Mucosa of descending colon (tissue), 3 donors: ENCODE data around the gene PIGT. TPM values are rescaled to one million over a fixed set of nuclear protein-coding genes. Genes with fewer than 3 reads are reported as not detected.

Experiments used
- ATAC-seq: fragments of 200-7000 bp; cut with Tn5 transposase; one replicate; pipeline ENCODE4 v1.9.1; 2020; ENCODE audit warnings: mild to moderate bottlenecking, moderate library complexity
- DNase-seq, 3 donors: peaks; one replicate each; pipeline ENCODE4 v3.0.0-alpha.2; 2020
- H3K36me3 ChIP-seq: fragments of 200-600 bp; one replicate; pipeline ENCODE4 v1.8.0; 2021; ENCODE audit warnings: low read depth, mild to moderate bottlenecking
- H3K4me1 ChIP-seq: fragments of 200-600 bp; one replicate; pipeline ENCODE4 v1.8.0; 2021; ENCODE audit warnings: low read depth, mild to moderate bottlenecking
- H3K4me3 ChIP-seq: fragments of 200-600 bp; one replicate; pipeline ENCODE4 v1.8.0; 2021; ENCODE audit warnings: mild to moderate bottlenecking
- H3K9me3 ChIP-seq: fragments of 200-600 bp; one replicate; pipeline ENCODE4 v1.8.0; 2021; ENCODE audit warnings: mild to moderate bottlenecking
- CTCF ChIP-seq: fragments of 200-600 bp; IDR thresholded peaks from one replicate; pipeline ENCODE4 v1.8.0; 2022; ENCODE audit warnings: antibody characterized with exemption, mild to moderate bottlenecking
- intact Hi-C, 2 donors: fragments of 100-400 bp; cut with DNase I in 1 of 2; cut with micrococcal nuclease in 1 of 2; formaldehyde crosslinking; loops; one replicate each; pipeline versions ENCODE4 v1.11.0 to v1.11.1; 2022; cut with DNase I, micrococcal nuclease
- total RNA-seq, 3 donors: library from RNA; stranded (reverse); fragmentation: NEBNext Ultra II Directional in 2 of 3; extraction: Animal tissue kit (Norgen Biotek cat#: 25700) in 2 of 3; gene quantifications; one replicate each; pipeline versions ENCODE4 v1.2.1 to v1.2.4, GENCODE V29; 2021 to 2023
- donor health status: DM: no; HTN: no; CAD: no; lungs with moderate emphysema.
- donor health status: DM: no; HTN: no; CAD: no.
- donor health status: DM: no; HTN: yes; CAD: no.

PIGT gene
- total RNA-seq, 3 donors from 2014 or later: 92.1 to 137 (median 124) TPM

- no peaks in the 10 kb centered on the region for H3K4me1 ChIP-seq
- H3K9me3 ChIP-seq: no peaks in the 10 kb centered on the region
- intact Hi-C loops: no loop called here
- no peak for TF ChIP-seq CTCF
- DNase-seq: no peak
- ATAC-seq: no peak
- H3K4me3 ChIP-seq: no peak overlapping the region
- H3K36me3 ChIP-seq: no peaks in the 10 kb centered on the region
Measured at GRCh38 chr20:45392733-45393132, 23.2 kb upstream of the PIGT start.

- DNase-seq: no peak
- intact Hi-C loops: no loop called here
- Histone ChIP-seq H3K9me3 (no peaks in the 10 kb centered on the region), H3K4me3 (no peak overlapping the region), H3K36me3 (no peaks in the 10 kb centered on the region), H3K4me1 (no peaks in the 10 kb centered on the region)
- TF ChIP-seq CTCF: no peak
- ATAC-seq: no peak
Measured at GRCh38 chr20:45394221-45395113, 21.5 kb upstream of the PIGT start.

- no peak overlapping the region for H3K4me3 ChIP-seq
- DNase-seq: no peak
- peaks cover 3% of the 10 kb centered on the region for H3K9me3 ChIP-seq
- TF ChIP-seq CTCF: no peak
- no peaks in the 10 kb centered on the region for H3K4me1 ChIP-seq
- intact Hi-C loops: no loop called here
- H3K36me3 ChIP-seq: no peaks in the 10 kb centered on the region
- no peak for ATAC-seq
Measured at GRCh38 chr20:45395114-45395415, 20.9 kb upstream of the PIGT start.

- peaks cover 13% of the 10 kb centered on the region for H3K9me3 ChIP-seq
- intact Hi-C loops: no loop called here
- H3K4me3 ChIP-seq: no peak overlapping the region
- no peaks in the 10 kb centered on the region for H3K4me1 ChIP-seq
- ATAC-seq: no peak
- no peaks in the 10 kb centered on the region for H3K36me3 ChIP-seq
- no peak for TF ChIP-seq CTCF
- DNase-seq: no peak
Measured at GRCh38 chr20:45399018-45399417, 16.9 kb upstream of the PIGT start.

- no peak for ATAC-seq
- intact Hi-C loops: no loop called here
Measured at GRCh38 chr20:45400346-45401031, 15.5 kb upstream of the PIGT start.

More at GRCh38 chr20:45400346-45401031, 15.5 kb upstream of the PIGT start:
- no peak for DNase-seq
- no peak for TF ChIP-seq CTCF
- Histone ChIP-seq H3K36me3 (no peaks in the 10 kb centered on the region), H3K9me3 (peaks cover 13% of the 10 kb centered on the region), H3K4me1 (peaks cover 3% of the 10 kb centered on the region), H3K4me3 (no peak overlapping the region)
